HK-2 (cell line): ENCODE measurements around the gene MCF2L2.
A peak's percentile ranks its signal among the peaks of the same experiment; 100 is the strongest.

Experiments
- DNase-seq: peaks from one replicate; pipeline ENCODE4 v3.0.0-alpha.2; 2018; ENCODE audit not compliant: unreplicated experiment

Gene MCF2L2

GRCh38 chr3:183265834-183266417 is 162.5 kb downstream of the MCF2L2 start:
- peak; percentile 41 for DNase-seq

GRCh38 chr3:183265157-183265642 is 163.2 kb downstream of the MCF2L2 start:
- no peak for DNase-seq

GRCh38 chr3:183264268-183264667 is 164.2 kb downstream of the MCF2L2 start:
- DNase-seq, result no peak

GRCh38 chr3:183262875-183263378 is 165.5 kb downstream of the MCF2L2 start:
- no peak for DNase-seq

- DNase-seq, result no peak
These were observed 167.2 kb downstream of the MCF2L2 start for GRCh38 chr3:183261151-183261724.

GRCh38 chr3:183260167-183260904 is 168.1 kb downstream of the MCF2L2 start:
- DNase-seq, result no peak

- no peak for DNase-seq
These were observed 168.8 kb downstream of the MCF2L2 start for GRCh38 chr3:183259621-183260020.

GRCh38 chr3:183259087-183259486 is 169.3 kb downstream of the MCF2L2 start:
- DNase-seq, result no peak

- DNase-seq, result peak; percentile 57
These were observed 173.1 kb downstream of the MCF2L2 start for GRCh38 chr3:183255348-183255730.

- DNase-seq, result peak; percentile 58
These were observed 173.7 kb downstream of the MCF2L2 start for GRCh38 chr3:183254487-183255347.

GRCh38 chr3:183253528-183254486 is 174.6 kb downstream of the MCF2L2 start:
- peak; percentile 65 for DNase-seq

- peak; percentile 65 for DNase-seq
These were observed 175.4 kb downstream of the MCF2L2 start, which contains the start of gene B3GNT5 for GRCh38 chr3:183252973-183253527. TSS of gene B3GNT5 (plus strand) at chr3:183253253. CDS start at chr3:183269799, 16,546 bp downstream.

- DNase-seq, result no peak
These were observed 176.2 kb downstream of the MCF2L2 start for GRCh38 chr3:183252118-183252782.

- no peak for DNase-seq
These were observed 179.3 kb downstream of the MCF2L2 start for GRCh38 chr3:183249006-183249718.

- DNase-seq, result no peak
These were observed 181.3 kb downstream of the MCF2L2 start for GRCh38 chr3:183247011-183247589.

GRCh38 chr3:183244981-183245476 is 183.4 kb downstream of the MCF2L2 start:
- DNase-seq, result no peak

GRCh38 chr3:183244219-183244618 is 184.2 kb downstream of the MCF2L2 start:
- DNase-seq, result no peak

- DNase-seq, result no peak
These were observed 186.0 kb downstream of the MCF2L2 start for GRCh38 chr3:183242431-183242830.
